NCI-H446 (cell line): Measurements from ENCODE around the gene PSMF1.
"Not testable (repeated sequence)": the region's sequence is repeated elsewhere in the genome, so short reads cannot be mapped to it uniquely, and the experiment has no call there.

Source experiments
- DNase-seq, 2 experiments: peaks; one replicate each; lab custom pipeline; 2025; lab: John Stamatoyannopoulos, UW

Gene PSMF1

DNA sequence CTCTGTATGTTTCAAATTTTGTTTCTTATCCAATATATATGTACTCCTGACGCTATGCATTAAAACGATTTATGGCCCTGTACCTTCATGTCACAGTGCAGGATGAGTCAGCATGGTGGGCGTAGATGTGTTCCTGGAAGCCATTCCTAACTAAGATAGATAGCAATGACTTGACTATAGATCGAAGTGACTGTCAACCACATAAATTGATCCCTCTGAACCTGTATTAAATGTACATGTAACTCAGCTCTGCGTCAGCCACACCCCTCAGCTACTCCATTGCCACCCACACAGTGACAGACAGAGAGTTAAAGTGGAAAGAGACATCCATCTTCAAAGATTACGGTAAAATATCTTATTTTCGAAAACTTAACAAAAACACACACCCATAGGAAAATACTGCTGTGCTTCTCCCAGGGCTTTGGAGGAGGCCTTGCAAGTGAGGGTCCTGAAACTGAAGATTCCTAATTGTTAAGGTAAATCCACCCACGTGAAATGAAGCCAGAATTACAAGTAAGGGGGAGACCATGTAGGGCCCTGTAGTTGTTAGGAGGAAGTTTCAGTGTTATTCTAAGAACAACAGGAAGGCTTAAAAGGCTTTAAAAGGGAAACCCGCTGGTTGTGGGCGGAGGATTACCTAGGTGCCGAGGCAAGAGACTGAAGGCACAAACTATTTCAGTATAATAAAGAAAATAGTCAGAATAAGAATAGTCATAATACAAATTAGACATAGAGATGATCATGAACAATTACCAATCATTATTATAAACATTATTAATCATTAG lies 97.2 kb downstream of the PSMF1 start:
- DNase-seq, result no peak

DNA sequence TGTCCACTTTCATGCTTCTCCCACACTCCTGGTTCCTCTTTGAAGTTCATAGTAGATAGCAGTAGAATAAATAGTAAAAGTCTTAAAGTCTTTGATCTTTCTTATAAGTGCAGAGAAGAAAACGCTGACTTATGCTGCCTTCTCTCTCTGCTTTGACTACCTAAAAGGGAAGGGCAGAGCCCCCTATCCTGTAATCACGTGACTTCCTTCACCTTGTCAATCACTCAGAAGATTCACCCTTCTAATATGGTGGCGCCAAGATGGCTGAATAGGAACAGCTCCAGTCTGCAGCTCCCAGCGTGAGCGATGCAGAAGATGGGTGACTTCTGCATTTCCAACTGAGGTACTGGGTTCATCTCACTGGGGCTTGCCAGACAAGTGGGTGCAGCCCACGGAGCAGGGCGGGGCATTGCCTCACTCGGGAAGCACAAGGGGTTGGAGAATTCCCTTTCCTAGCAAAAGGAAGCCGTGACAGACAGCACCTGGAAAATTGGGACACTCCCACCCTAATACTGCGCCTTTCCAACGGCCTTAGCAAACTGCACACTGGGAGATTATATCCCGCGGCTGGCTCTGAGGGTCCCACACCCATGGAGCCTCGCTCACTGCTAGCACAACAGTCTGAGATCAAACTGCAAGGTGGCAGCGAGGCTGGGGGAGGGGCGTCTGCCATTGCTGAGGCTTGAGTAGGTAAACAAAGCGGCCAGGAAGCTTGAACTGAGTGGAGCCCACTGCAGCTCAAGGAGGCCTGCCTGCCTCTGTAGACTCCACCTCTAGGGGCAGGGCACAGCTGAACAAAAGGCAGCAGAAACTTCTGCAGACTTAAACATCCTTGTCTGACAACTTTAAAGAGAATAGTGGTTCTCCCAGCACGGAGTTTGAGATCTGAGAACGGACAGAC lies 98.4 kb downstream of the PSMF1 start:
- DNase-seq, result not testable (repeated sequence)
